NB4 (cell line): Measurements from ENCODE around the gene CREB3L2.

Experiments used
- CTCF ChIP-seq: IDR thresholded peaks from one replicate; pipeline ENCODE4 v1.5.1; 2012; ENCODE audit warnings: low read depth, low read length
- MYC ChIP-seq: IDR thresholded peaks from 2 replicates; pipeline ENCODE4 v1.6.1; 2011; ENCODE audit warnings: low read depth, low read length
- POLR2A ChIP-seq: IDR thresholded peaks from 2 replicates; pipeline ENCODE4 v1.6.1; 2011; ENCODE audit warnings: mild to moderate bottlenecking; ENCODE audit not compliant: insufficient read length; ENCODE audit errors: extremely low read depth
- TF ChIP-seq, protein P1 (sequence below): IDR thresholded peaks from 2 replicates; pipeline ENCODE4 v1.6.1; 2011; ENCODE audit warnings: low read depth, low read length

DNA sequence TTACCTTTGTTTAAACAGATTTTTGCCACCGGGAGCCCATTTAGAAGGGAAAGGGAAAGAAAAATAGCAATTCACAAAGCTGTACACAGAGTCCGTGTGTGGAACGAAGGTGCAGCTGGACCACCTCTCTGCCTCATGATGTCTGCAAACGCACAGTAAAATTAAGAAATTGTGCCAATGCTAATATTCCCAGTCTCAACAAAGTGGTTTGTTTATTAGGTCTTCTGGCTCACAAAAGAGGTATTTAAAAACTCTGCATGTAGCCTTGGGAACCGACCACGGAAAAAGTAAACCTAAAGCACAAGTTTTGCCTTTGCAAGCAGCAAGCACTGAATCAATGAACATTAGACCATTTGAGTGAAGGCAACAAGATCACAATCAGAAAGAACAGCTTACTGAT lies 57.7 kb downstream of the CREB3L2 start:
- TF ChIP-seq CTCF, result no peak
- TF ChIP-seq POLR2A, result no peak
- TF ChIP-seq, protein P1, sequence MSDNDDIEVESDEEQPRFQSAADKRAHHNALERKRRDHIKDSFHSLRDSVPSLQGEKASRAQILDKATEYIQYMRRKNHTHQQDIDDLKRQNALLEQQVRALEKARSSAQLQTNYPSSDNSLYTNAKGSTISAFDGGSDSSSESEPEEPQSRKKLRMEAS, result no peak
- TF ChIP-seq MYC, result no peak
